ENCODE data around the gene ALKBH8. TPM values are rescaled to one million over a fixed set of nuclear protein-coding genes. Genes with fewer than 3 reads are reported as not detected.

ALKBH8 gene
- total and polyA plus RNA-seq, 2 of the 8 experiments (the other 6 are each of a cell fraction or from before 2014, with no cell fraction given): 3.6 to 11.9 TPM

DNA sequence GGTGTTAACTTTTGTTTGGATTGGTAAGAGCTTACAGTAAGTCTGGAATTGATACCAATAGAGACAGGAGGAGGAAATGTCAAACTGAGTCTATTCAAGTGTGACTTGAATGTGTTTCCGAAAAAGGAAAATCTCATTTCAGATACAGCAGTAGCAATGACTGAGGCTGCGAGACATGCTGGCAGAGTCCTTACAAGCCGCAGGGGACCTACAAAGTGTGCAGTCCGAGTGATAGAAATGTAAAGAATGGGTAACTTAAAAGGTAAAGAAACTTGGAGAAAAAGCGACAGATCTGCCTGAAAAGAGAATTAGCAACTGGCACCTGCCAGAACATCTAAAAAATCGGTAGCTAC is 108.4 kb downstream of the ALKBH8 start:
- peak overlapping the region; percentile 91; the same call in 1 of the 2 replicates for H4K8ac ChIP-seq (ENCODE audit: extremely low read depth, insufficient read depth, low read length)
- DNase-seq (ENCODE audit: low read depth in 1 of 2, low spot score in 2 of 2) (no peak), FAIRE-seq (no peak)
- H2BK12ac ChIP-seq (ENCODE audit: low read depth, low read length): no peak overlapping the region
- H2BK15ac ChIP-seq (ENCODE audit: low read length): no peak overlapping the region
- no peaks in the 10 kb centered on the region for H3K79me1 ChIP-seq (ENCODE audit: low read depth, low read length)
- peak overlapping the region; percentile 21 for H2BK120ac ChIP-seq (replicated peaks; ENCODE audit: low read depth, low read length)
- H3K4ac ChIP-seq (replicated peaks; ENCODE audit: insufficient read length, low read depth, low read length): peak overlapping the region; percentile 44
- peaks cover 3% of the 10 kb centered on the region; the same call in 1 of the 2 replicates for H3K23me2 ChIP-seq (ENCODE audit: low read depth, low read length)
- H3K79me2 ChIP-seq (ENCODE audit: control insufficient read depth in 1 of 2, insufficient read depth in 2 of 2, low read length in 2 of 2): peaks cover 0 to 24% of the 10 kb centered on the region in 2 experiments; a peak in 2 of 4 replicates
- H3K23ac ChIP-seq (ENCODE audit: insufficient read length): no peak overlapping the region
- H3K36me3 ChIP-seq (ENCODE audit: control insufficient read depth in 2 of 4, insufficient read depth in 4 of 4, low read length in 3 of 4): peaks cover 8 to 20% (median 13%) of the 10 kb centered on the region in 4 experiments; a peak in 6 of 8 replicates
- H3K56ac ChIP-seq (replicated peaks; ENCODE audit: insufficient read length, low read depth, low read length): peak overlapping the region; percentile 49
- no peaks in the 10 kb centered on the region for H4K20me1 ChIP-seq (replicated peaks in 1 of 2; ENCODE audit: control insufficient read depth in 1 of 2, insufficient read depth in 2 of 2, low read length in 2 of 2)
- no peak overlapping the region for H3K18ac ChIP-seq (ENCODE audit: extremely low read depth, low read length)
- H3K9ac ChIP-seq (replicated peaks in 1 of 4; ENCODE audit: extremely low read depth in 1 of 4, low read depth in 3 of 4, low read length in 3 of 4): peak overlapping the region; percentile 80 to 99 (median 86)
- H3K9me3 ChIP-seq (ENCODE audit: insufficient read depth in 2 of 2, low read depth in 1 of 2, low read length in 1 of 2): no peaks in the 10 kb centered on the region
- whole genome bisulfite sequencing, 2 experiments (ENCODE audit: extremely low coverage in 1 of 2, insufficient coverage in 1 of 2, insufficient read length in 1 of 2, insufficient replicate concordance in 2 of 2, low coverage in 1 of 2, low lambda C conversion rate in 2 of 2, missing lambda C conversion rate in 1 of 2): 8% methylated on average over 6 of the region's 6 CpGs; no CpG with 5 or more reads in 1 of the 2 experiments
- TF ChIP-seq SIN3A (conservative IDR thresholded peaks at IDR 0.05 in 1 of 2, IDR thresholded peaks at IDR 0.05 in 1 of 2; ENCODE audit: low read depth in 1 of 2, low read length in 2 of 2) (0 out of 4 replicates have a peak, but pooled peaks of 1 of the 2 experiments have one; percentile 21), RBBP5 (IDR thresholded peaks at IDR 0.05; ENCODE audit: borderline replicate concordance, low read depth, low read length) (no peak)
- no peak overlapping the region for H2BK20ac ChIP-seq (ENCODE audit: low read length)
- H4K5ac ChIP-seq (ENCODE audit: insufficient read length, low read depth, low read length): peak overlapping the region; percentile 48
- ChIA-PET POLR2A (ENCODE audit: partially characterized antibody) (interaction anchor here (1.2 to 1.6 kb wide), 6 partner anchors 9 to 374 kb away, joined by 3 to 7 read pairs (median 4); no protein-coding TSS in a partner anchor), CTCF (ENCODE audit: partially characterized antibody) (interaction anchor here (0.6 to 1.3 kb wide), 5 partner anchors 10 to 446 kb away, joined by 3 to 5 read pairs (median 3); no protein-coding TSS in a partner anchor)
- H4K91ac ChIP-seq (replicated peaks; ENCODE audit: insufficient read length, low read length): no peak overlapping the region
- H3K4me3 ChIP-seq (ENCODE audit: extremely low read depth in 1 of 4, insufficient read depth in 2 of 4, low read depth in 3 of 4, low read length in 4 of 4): peak overlapping the region; percentile 82 to 97 (median 90)
- no peak overlapping the region for H2AK5ac ChIP-seq (ENCODE audit: low read depth, low read length)
- peak overlapping the region; percentile 54; the same call in 1 of the 2 replicates for H2BK5ac ChIP-seq (ENCODE audit: low read depth, low read length)
- H3K27me3 ChIP-seq (replicated peaks in 1 of 4; ENCODE audit: control insufficient read depth in 3 of 4, extremely low read depth in 1 of 4, insufficient read depth in 3 of 4, low read length in 3 of 4): no peaks in the 10 kb centered on the region
- peak overlapping the region; percentile 66 for H3K27ac ChIP-seq (ENCODE audit: low read depth, low read length)
- peak overlapping the region; percentile 97 for H2AFZ ChIP-seq (ENCODE audit: low read length)
- H3K4me1 ChIP-seq (replicated peaks in 1 of 4; ENCODE audit: control insufficient read depth in 3 of 4, insufficient read depth in 4 of 4, low read length in 3 of 4): 0 out of 7 replicates have a peak, but pooled peaks cover 0 to 2% (median 0%) of the 10 kb centered on the region in 4 experiments
- peak overlapping the region; percentile 67 to 84 for H3K4me2 ChIP-seq (ENCODE audit: insufficient read depth in 1 of 2, low read depth in 2 of 2, low read length in 2 of 2)
- no peak overlapping the region for H3K14ac ChIP-seq (ENCODE audit: insufficient read length)
